ENCODE measurements around the gene ATP5F1B.

Gene ATP5F1B

DNA sequence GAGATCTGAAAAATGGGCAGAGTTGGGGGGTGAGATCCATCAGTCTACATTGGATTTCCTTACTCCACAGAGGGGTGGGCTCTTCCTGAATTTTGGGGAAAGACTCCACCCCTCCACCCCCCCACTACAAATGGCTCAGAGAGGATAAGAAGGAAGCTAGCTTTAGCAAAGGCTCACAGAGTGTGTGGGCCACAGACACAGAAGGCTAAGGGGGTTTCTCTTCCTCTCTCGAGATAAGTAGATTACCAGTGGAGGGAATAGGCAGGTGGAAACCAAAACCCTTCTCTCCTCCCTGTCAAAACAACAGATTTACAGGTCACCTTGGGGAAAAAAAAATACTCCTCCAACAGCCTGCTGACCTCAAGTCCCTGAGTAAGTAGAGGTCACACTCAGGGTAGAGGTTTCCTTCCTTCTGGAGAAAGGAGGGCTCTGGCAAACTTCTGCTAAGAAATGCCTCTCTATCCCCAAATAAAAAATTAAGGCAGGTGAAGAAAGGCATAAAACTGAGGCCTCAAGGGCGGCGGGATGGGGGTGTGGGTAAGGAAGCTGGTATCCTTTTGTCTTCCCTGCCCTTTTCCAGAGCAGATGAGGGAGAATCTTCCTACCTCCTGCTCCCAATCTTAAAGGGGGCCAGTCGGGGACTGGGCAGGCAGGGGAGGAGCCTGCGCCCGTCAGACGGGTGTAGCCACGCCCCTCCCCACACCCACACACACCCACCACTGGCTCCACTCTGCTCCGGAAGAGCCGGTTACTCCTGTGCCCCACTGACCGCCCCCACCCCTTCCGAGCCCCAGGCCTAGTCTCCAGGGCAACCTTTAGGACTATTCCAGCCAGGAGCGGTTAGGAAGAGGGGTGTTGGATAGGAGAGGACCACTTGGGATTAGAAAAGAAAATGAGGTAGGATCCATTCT, 13.7 kb downstream of the ATP5F1B start:
- TF ChIP-seq, protein P1, sequence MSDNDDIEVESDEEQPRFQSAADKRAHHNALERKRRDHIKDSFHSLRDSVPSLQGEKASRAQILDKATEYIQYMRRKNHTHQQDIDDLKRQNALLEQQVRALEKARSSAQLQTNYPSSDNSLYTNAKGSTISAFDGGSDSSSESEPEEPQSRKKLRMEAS (IDR thresholded peaks at IDR 0.05): peak; percentile 12; the same call in 1 of the 2 replicates
- TF ChIP-seq ZBTB7A (IDR thresholded peaks at IDR 0.05; ENCODE audit: low read depth): peak; percentile 76; the same call in 1 of the 2 replicates
- TF ChIP-seq EP300 (IDR thresholded peaks at IDR 0.05; ENCODE audit: borderline replicate concordance): no peak
- no peak; the same call in 1 of the 2 replicates for TF ChIP-seq TCF12 (IDR thresholded peaks at IDR 0.05; ENCODE audit: low read depth)
- no peak for TF ChIP-seq TEAD4 (IDR thresholded peaks at IDR 0.05)
- TF ChIP-seq EGR1 (IDR thresholded peaks at IDR 0.05): peak; percentile 89
- TF ChIP-seq, protein P2, sequence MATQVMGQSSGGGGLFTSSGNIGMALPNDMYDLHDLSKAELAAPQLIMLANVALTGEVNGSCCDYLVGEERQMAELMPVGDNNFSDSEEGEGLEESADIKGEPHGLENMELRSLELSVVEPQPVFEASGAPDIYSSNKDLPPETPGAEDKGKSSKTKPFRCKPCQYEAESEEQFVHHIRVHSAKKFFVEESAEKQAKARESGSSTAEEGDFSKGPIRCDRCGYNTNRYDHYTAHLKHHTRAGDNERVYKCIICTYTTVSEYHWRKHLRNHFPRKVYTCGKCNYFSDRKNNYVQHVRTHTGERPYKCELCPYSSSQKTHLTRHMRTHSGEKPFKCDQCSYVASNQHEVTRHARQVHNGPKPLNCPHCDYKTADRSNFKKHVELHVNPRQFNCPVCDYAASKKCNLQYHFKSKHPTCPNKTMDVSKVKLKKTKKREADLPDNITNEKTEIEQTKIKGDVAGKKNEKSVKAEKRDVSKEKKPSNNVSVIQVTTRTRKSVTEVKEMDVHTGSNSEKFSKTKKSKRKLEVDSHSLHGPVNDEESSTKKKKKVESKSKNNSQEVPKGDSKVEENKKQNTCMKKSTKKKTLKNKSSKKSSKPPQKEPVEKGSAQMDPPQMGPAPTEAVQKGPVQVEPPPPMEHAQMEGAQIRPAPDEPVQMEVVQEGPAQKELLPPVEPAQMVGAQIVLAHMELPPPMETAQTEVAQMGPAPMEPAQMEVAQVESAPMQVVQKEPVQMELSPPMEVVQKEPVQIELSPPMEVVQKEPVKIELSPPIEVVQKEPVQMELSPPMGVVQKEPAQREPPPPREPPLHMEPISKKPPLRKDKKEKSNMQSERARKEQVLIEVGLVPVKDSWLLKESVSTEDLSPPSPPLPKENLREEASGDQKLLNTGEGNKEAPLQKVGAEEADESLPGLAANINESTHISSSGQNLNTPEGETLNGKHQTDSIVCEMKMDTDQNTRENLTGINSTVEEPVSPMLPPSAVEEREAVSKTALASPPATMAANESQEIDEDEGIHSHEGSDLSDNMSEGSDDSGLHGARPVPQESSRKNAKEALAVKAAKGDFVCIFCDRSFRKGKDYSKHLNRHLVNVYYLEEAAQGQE (IDR thresholded peaks at IDR 0.05; ENCODE audit: low read depth): no peak

DNA sequence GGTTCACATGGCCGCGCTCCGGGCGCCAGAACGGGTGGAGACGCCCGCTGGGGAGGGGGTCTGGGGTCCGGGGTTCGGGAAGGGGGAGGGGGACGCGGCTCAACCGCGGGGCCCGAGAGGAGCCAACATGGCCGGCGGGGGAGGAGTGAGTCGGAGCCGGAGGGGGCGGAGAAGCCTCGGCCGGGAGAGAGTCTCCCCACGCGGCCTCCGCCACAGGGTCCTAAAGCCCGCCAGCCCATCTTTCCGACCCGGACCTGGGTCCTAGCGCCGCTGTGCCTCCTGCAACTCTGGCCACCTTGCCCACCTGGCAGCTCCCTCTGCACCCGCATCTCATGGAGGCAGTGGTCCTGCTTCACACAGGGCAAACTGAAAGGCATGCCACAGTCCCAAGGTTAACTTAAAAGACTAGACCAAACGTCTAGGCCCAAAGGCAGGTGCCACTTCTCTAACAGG, 15.6 kb downstream of the ATP5F1B start, which contains the start of gene BAZ2A:
TSS of gene BAZ2A (minus strand) at position 147 of the 453 bp plus-strand sequence. CDS start 12,796 bp downstream, outside the sequence.
- TF ChIP-seq, protein P1 (IDR thresholded peaks at IDR 0.05): peak; percentile 91
- peak; percentile 55; the same call in 1 of the 2 replicates for TF ChIP-seq CEBPB (IDR thresholded peaks at IDR 0.05)
- TF ChIP-seq YY1 (IDR thresholded peaks at IDR 0.05; ENCODE audit: low read depth): peak; percentile 91
- peak; percentile 78; the same call in 1 of the 2 replicates for TF ChIP-seq TCF12 (IDR thresholded peaks at IDR 0.05; ENCODE audit: low read depth)
- peak; percentile 61 for TF ChIP-seq NFIC (IDR thresholded peaks at IDR 0.05)
- TF ChIP-seq FOXM1 (IDR thresholded peaks at IDR 0.05; ENCODE audit: borderline replicate concordance, low read depth): no peak
- peak; percentile 71 for TF ChIP-seq EGR1 (IDR thresholded peaks at IDR 0.05)
- no peak; the same call in 1 of the 2 replicates for TF ChIP-seq ZBTB7A (IDR thresholded peaks at IDR 0.05; ENCODE audit: low read depth)
- TF ChIP-seq, protein P3, sequence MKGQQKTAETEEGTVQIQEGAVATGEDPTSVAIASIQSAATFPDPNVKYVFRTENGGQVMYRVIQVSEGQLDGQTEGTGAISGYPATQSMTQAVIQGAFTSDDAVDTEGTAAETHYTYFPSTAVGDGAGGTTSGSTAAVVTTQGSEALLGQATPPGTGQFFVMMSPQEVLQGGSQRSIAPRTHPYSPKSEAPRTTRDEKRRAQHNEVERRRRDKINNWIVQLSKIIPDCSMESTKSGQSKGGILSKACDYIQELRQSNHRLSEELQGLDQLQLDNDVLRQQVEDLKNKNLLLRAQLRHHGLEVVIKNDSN (IDR thresholded peaks at IDR 0.05): peak; percentile 67
- peak; percentile 58; the same call in 1 of the 2 replicates for TF ChIP-seq TAF1 (IDR thresholded peaks at IDR 0.05; ENCODE audit: low read depth)
- TF ChIP-seq, protein P2 (IDR thresholded peaks at IDR 0.05; ENCODE audit: low read depth): no peak
- TF ChIP-seq TEAD4 (IDR thresholded peaks at IDR 0.05): peak; percentile 62
- peak; percentile 26; the same call in 1 of the 2 replicates for TF ChIP-seq RAD21 (IDR thresholded peaks at IDR 0.05; ENCODE audit: low read depth)
- TF ChIP-seq EP300 (IDR thresholded peaks at IDR 0.05; ENCODE audit: borderline replicate concordance): peak; percentile 68; the same call in 1 of the 2 replicates
- TF ChIP-seq CREB1 (IDR thresholded peaks at IDR 0.05; ENCODE audit: low read depth): peak; percentile 38; the same call in 1 of the 2 replicates

DNA sequence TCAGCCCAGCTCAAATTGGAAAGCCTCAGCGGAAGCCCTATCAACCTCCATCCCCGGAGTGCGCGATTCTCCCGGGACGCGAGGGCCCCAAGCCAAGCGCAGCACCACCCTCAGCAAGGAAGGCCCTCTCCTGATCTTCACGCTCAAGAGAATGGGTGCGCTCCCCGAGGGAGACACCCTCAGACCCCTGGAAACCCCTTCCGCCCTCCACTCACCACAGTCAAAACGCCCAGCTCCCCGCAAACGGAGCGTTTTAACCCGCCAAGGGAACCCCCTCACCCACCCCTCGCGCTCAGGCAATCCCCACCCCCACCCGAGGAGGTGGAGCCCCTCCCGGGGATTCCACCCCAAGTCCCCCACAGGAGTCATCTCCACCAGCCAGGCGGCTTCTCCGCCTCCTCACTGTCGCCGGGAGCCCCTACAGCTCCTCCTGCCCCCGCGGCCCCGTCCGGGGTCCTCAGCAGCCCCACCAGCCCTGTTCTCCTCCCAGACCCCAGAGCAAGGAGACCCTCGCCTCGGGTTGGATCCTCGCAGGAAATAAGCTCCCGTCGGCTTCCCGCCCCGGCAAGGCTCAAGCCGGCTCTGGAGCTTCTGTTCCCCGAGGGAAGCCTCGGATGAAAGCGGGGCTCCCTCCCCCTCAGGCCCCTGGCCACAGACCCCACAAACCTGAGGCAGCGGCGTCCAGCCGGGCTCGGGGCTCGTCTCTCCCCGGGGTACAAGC, 16.2 kb downstream of the ATP5F1B start:
- peak; percentile 95 for TF ChIP-seq ZBTB7A (IDR thresholded peaks at IDR 0.05; ENCODE audit: low read depth)
- TF ChIP-seq RAD21 (IDR thresholded peaks at IDR 0.05; ENCODE audit: low read depth): no peak
- TF ChIP-seq FOXM1 (IDR thresholded peaks at IDR 0.05; ENCODE audit: borderline replicate concordance, low read depth): no peak

DNA sequence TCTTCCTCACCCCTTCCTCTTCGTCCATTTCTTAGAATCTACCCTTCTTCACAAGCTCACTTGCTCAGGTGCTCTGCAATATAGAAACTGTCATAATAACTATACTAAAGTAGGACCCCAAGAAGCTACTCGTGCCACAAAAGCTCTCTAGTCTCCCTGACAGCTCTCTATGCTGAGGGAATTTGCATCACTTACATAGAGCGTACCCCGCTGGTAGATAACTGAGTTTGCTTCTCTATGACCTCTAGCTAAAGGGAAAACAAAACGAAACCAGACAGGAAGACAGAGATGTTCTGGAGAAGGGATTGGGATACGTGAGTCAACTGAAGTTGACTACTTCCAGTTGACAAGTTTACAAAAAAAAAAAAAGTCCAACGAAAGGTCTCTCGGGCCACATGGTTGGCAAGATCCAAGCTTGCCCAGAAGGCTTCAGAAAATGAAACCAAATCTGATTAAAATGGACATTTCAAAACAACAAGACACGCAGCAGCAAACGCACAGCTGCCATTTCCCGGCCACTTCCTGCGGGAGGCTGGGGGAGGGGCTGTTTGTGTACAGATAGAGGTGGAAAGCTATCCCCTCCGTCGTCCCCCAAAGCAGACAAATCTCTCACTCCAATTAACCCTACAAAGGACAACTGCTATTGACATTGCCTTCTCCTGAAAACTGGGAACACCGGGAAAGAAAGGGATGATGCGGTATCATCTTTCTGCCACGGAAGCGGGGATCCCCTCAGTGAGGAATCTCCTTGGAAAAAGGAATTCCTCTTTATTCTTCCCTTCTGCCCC, 16.9 kb downstream of the ATP5F1B start:
- TF ChIP-seq TCF12 (IDR thresholded peaks at IDR 0.05; ENCODE audit: low read depth) (0 out of 2 replicates have a peak, but pooled peaks have one; percentile 22), ZBTB7A (IDR thresholded peaks at IDR 0.05; ENCODE audit: low read depth) (no peak), YY1 (IDR thresholded peaks at IDR 0.05; ENCODE audit: low read depth) (0 out of 2 replicates have a peak, but pooled peaks have one; percentile 37), TAF1 (IDR thresholded peaks at IDR 0.05; ENCODE audit: low read depth) (no peak), EGR1 (IDR thresholded peaks at IDR 0.05) (no peak), TEAD4 (IDR thresholded peaks at IDR 0.05) (0 out of 2 replicates have a peak, but pooled peaks have one; percentile 18)
- TF ChIP-seq, protein P1 (IDR thresholded peaks at IDR 0.05): no peak
- TF ChIP-seq, protein P3 (IDR thresholded peaks at IDR 0.05): no peak
